GM10266 (cell line): ENCODE measurements around the gene MED22.
"Not testable (repeated sequence)": the region's sequence is repeated elsewhere in the genome, so short reads cannot be mapped to it uniquely, and the experiment has no call there.

Experiments used
- DNase-seq: peaks from one replicate; pipeline ENCODE4 v3.0.0; 2012; ENCODE audit errors: extremely low spot score
- TF ChIP-seq, protein P1 (sequence below): IDR thresholded peaks from 2 replicates; pipeline ENCODE4 v1.5.1; 2012; ENCODE audit warnings: mild to moderate bottlenecking, low read depth; ENCODE audit not compliant: control insufficient read depth, insufficient read depth; ENCODE audit errors: missing control alignments

Gene MED22

DNA sequence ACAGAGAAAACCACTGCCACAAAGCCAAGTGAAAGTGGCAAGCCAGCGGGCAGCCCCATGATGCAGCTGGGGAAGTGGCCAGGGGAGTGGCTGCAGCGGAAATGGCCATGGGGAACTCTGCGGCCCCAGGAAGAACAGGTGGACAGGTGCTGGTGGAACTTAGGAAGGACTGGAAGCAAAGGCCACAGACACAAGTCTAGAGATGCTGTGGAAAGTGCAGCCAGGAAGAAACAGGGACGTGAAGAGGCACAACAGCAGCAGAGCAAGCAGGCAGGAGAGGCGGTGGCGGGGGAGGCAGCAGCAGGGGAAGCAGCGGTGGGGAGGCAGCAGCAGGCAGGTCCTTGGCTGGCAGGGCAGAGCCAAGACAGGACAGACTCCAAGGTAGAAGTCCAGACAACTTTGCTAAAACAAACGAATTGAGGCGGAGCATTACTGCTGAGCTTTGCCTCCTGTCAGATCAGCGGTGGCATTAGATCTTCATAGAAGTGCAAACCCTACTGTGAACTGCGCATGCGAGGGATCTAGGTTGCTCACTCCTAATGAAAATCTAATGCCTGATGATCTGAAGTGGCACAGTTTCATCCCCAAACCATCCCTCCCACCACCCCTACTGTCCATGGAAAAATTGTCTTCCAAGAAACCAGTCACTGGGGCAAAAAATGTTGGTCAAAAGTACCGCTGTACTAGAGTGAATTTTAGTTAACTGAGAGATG is 23.8 kb downstream of the MED22 start:
- TF ChIP-seq, protein P1, sequence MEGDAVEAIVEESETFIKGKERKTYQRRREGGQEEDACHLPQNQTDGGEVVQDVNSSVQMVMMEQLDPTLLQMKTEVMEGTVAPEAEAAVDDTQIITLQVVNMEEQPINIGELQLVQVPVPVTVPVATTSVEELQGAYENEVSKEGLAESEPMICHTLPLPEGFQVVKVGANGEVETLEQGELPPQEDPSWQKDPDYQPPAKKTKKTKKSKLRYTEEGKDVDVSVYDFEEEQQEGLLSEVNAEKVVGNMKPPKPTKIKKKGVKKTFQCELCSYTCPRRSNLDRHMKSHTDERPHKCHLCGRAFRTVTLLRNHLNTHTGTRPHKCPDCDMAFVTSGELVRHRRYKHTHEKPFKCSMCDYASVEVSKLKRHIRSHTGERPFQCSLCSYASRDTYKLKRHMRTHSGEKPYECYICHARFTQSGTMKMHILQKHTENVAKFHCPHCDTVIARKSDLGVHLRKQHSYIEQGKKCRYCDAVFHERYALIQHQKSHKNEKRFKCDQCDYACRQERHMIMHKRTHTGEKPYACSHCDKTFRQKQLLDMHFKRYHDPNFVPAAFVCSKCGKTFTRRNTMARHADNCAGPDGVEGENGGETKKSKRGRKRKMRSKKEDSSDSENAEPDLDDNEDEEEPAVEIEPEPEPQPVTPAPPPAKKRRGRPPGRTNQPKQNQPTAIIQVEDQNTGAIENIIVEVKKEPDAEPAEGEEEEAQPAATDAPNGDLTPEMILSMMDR: no peak
- no peak for DNase-seq

DNA sequence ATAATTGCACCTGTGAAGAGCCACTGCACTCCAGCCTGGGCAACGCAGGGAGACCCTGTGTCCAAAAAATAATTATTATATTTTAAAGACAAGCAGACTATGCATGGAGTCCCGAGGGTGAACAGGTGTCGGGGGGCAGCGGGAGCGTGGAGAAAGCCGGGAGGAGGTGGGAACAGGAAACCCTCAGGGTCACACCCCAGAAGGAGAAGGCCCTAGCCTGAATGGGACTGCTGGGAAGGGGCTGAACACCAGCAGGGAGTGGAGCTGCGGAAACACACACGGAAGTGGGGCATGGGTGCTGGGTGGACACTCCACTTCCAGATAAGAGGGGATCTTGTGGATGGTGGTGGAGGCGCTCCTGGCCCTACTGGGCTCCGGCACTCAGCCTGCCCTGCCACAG is 24.7 kb downstream of the MED22 start:
- DNase-seq: no peak
- TF ChIP-seq, protein P1: no peak

DNA sequence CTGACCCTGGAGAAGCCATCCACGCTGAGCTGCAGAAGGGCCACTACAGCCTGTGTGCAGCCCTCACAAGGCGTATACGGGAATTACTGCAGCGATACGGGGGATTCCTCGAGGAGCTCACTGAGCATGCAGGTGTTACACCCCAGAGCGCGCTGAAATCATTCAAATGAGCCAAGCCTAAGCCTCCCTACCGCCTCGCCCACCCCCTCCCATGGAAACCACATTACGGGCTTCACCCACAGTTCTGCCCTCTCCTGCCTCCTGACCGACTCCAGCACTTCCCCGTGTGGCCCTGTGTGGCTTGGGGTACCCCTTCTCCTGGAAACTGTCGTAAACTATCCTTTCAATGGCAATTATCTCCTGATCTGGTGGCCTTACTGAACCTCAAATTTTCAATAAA is 25.2 kb downstream of the MED22 start:
- DNase-seq: no peak

DNA sequence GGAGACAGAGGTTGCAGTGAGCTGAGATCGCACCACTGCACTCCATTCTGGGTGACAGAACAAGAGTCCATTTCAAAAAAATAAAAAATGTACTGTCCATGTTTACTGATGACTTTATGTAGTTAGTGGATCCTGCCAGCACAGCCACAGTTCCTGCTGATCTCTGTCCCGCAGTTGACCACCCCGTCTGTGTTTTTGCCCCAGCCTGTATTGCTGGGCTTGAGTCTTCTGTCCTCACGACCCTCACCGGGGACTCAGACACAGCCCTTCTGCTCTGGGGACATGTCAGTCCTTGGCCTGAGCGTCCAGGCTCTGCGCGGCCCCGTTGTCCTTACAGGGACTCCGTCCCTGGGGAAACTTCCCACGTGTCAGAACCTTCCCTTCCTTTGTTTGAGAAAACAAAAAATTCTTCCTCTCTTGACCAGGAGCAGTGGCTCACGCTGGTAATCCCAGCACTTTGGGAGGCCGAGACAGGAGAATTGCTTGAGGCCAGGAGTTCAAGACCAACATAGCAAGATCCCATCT is 26.5 kb downstream of the MED22 start:
- TF ChIP-seq, protein P1: no peak
- DNase-seq: no peak

More for the DNA sequence above, 25.2 kb downstream of the MED22 start:
- TF ChIP-seq, protein P1: no peak

DNA sequence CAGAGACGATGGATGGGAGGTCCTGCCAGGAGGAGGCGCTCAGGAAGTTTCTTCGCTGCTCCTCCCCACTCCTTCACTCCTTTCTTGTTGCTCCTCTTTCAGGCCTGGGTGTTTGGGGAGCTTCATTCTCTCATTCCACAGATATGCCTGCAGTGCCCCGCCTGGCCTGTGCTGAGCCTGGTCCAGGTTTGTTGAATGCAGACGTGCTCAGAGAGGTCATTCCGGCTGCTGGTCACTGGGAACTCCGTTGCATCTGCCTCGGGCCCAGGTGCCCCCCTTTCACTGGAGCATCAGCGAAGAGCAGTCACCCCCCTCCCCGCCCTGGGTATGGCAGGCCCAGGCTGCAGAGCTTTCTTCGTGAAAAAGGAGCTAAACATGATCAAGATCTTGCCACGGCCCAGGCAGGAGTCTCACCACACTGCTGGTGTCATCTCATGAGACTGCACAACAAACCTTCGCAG is 27.5 kb downstream of the MED22 start:
- no peak for DNase-seq
- TF ChIP-seq, protein P1: no peak

DNA sequence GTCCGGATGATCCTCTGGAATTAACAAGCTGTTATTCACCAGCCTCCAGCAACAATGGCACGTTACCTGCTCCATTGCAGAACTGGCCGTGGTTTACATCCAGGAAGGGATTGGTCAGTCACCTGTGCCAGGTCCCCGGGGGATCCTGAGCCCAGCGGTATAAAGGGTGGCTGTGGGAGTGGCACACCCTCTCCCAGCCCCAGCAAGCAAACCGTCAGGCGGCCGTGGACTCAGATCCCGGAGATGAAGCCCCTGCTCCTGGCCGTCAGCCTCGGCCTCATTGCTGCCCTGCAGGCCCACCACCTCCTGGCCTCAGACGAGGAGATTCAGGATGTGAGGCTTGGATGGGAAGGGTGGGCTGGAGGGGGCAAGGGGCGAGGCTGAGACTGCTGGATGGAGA is 30.4 kb downstream of the MED22 start:
- DNase-seq: not testable (repeated sequence)

DNA sequence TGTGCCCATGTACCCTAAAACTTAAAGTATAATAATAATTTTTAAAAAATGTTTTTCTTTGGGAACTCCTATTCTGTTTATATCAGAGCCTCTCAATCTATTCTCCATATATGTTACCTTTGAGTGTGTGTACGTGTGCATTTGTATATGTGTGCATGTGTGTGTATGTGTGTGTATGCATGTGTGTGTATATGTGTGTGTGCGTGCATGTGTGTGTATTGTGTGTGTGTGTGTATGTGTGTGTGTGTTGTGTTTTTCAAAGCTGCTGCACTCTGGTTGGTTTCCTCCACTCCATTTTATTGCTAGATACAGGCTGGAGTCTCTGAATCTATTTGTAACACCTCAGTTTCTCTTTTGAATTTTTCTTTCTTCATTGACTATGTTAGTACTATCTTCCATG is 31.9 kb downstream of the MED22 start:
- TF ChIP-seq, protein P1: no peak
- no peak for DNase-seq
